Measurements from ENCODE around the gene GAB1. TPM values are rescaled to one million over a fixed set of nuclear protein-coding genes. Genes with fewer than 3 reads are reported as not detected.

The GAB1 gene
- total RNA-seq, 2 donors from 2014 or later, result 28.3 to 33.3 TPM

- Histone ChIP-seq H3K9ac (ENCODE audit: extremely low read depth, low read length, poor library complexity, severe bottlenecking) (no peak overlapping the region), H3K27ac (ENCODE audit: low read depth, low read length) (no peak overlapping the region), H3K27me3 (ENCODE audit: control insufficient read depth, insufficient read depth, low read length, poor library complexity, severe bottlenecking) (no peaks in the 10 kb centered on the region), H3K9me3 (ENCODE audit: control insufficient read depth, low read length) (no peaks in the 10 kb centered on the region), H3K4me1 (ENCODE audit: control insufficient read depth, insufficient read depth, low read length) (no peaks in the 10 kb centered on the region), H3K36me3 (ENCODE audit: control insufficient read depth, insufficient read depth, low read length) (peaks cover 38% of the 10 kb centered on the region), H3K4me3 (ENCODE audit: low read length) (no peak overlapping the region)
- Mint-ChIP-seq H3K4me1 (peaks cover 5% of the 10 kb centered on the region), H3K9me3 (peaks cover 6% of the 10 kb centered on the region), H3K4me3 (no peak overlapping the region), H3K36me3 (ENCODE audit: low read depth) (peaks cover 27% of the 10 kb centered on the region), H3K27me3 (ENCODE audit: insufficient read depth) (no peaks in the 10 kb centered on the region), H3K27ac (no peak overlapping the region)
- TF ChIP-seq CTCF (conservative IDR thresholded peaks at IDR 0.05), result no peak
- no peak for DNase-seq
Observed at GRCh38 chr4:143441109-143441508, 104.4 kb downstream of the GAB1 start.

GRCh38 chr4:143441678-143442077, 105.0 kb downstream of the GAB1 start:
- Mint-ChIP-seq H3K27me3 (ENCODE audit: insufficient read depth) (no peaks in the 10 kb centered on the region), H3K4me1 (peaks cover 5% of the 10 kb centered on the region), H3K36me3 (ENCODE audit: low read depth) (peaks cover 27% of the 10 kb centered on the region), H3K27ac (no peak overlapping the region), H3K9me3 (peaks cover 6% of the 10 kb centered on the region), H3K4me3 (no peak overlapping the region)
- no peak for DNase-seq
- no peak overlapping the region for H3K9ac ChIP-seq (ENCODE audit: extremely low read depth, low read length, poor library complexity, severe bottlenecking)
- H3K27ac ChIP-seq (ENCODE audit: low read depth, low read length), result no peak overlapping the region
- H3K27me3 ChIP-seq (ENCODE audit: control insufficient read depth, insufficient read depth, low read length, poor library complexity, severe bottlenecking), result no peaks in the 10 kb centered on the region
- 86 to 87% methylated on average over 3 to 4 of the region's 4 CpGs for whole genome bisulfite sequencing, 2 experiments (ENCODE audit: insufficient coverage in 1 of 2, insufficient read length in 1 of 2)
- H3K4me3 ChIP-seq (ENCODE audit: low read length), result no peak overlapping the region
- H3K9me3 ChIP-seq (ENCODE audit: control insufficient read depth, low read length), result no peaks in the 10 kb centered on the region
- H3K36me3 ChIP-seq (ENCODE audit: control insufficient read depth, insufficient read depth, low read length), result peaks cover 38% of the 10 kb centered on the region
- TF ChIP-seq CTCF (conservative IDR thresholded peaks at IDR 0.05), result no peak
- no peaks in the 10 kb centered on the region for H3K4me1 ChIP-seq (ENCODE audit: control insufficient read depth, insufficient read depth, low read length)

GRCh38 chr4:143443728-143444127, 107.1 kb downstream of the GAB1 start:
- H3K4me3 ChIP-seq (ENCODE audit: low read length), result no peak overlapping the region
- no peak for DNase-seq
- no peak overlapping the region for H3K27ac ChIP-seq (ENCODE audit: low read depth, low read length)
- H3K36me3 ChIP-seq (ENCODE audit: control insufficient read depth, insufficient read depth, low read length), result peaks cover 27% of the 10 kb centered on the region
- no peak overlapping the region for H3K27ac Mint-ChIP-seq
- H3K9me3 ChIP-seq (ENCODE audit: control insufficient read depth, low read length), result no peaks in the 10 kb centered on the region
- peaks cover 8% of the 10 kb centered on the region for H3K4me1 Mint-ChIP-seq
- H3K4me1 ChIP-seq (ENCODE audit: control insufficient read depth, insufficient read depth, low read length), result no peaks in the 10 kb centered on the region
- H3K4me3 Mint-ChIP-seq, result no peak overlapping the region
- H3K9me3 Mint-ChIP-seq, result peaks cover 10% of the 10 kb centered on the region
- H3K9ac ChIP-seq (ENCODE audit: extremely low read depth, low read length, poor library complexity, severe bottlenecking), result no peak overlapping the region
- WGBS, 2 experiments (ENCODE audit: insufficient coverage in 1 of 2, insufficient read length in 1 of 2), result 100% methylated on average over 1 of the region's 1 CpG
- no peak for TF ChIP-seq CTCF (conservative IDR thresholded peaks at IDR 0.05)
- no peaks in the 10 kb centered on the region for H3K27me3 Mint-ChIP-seq (ENCODE audit: insufficient read depth)
- no peaks in the 10 kb centered on the region for H3K27me3 ChIP-seq (ENCODE audit: control insufficient read depth, insufficient read depth, low read length, poor library complexity, severe bottlenecking)
- H3K36me3 Mint-ChIP-seq (ENCODE audit: low read depth), result peaks cover 24% of the 10 kb centered on the region

All from endodermal cell (in vitro differentiated cells).